GM19438 (cell line): Measurements from ENCODE around the gene PLEKHG4.

ENCODE experiments used
- ATAC-seq: cut with Tn5 transposase; IDR thresholded peaks from one replicate; pipeline ENCODE4 v1.9.1; 2021; ENCODE audit warnings: low read depth; ENCODE audit not compliant: unreplicated experiment

Gene PLEKHG4

DNA sequence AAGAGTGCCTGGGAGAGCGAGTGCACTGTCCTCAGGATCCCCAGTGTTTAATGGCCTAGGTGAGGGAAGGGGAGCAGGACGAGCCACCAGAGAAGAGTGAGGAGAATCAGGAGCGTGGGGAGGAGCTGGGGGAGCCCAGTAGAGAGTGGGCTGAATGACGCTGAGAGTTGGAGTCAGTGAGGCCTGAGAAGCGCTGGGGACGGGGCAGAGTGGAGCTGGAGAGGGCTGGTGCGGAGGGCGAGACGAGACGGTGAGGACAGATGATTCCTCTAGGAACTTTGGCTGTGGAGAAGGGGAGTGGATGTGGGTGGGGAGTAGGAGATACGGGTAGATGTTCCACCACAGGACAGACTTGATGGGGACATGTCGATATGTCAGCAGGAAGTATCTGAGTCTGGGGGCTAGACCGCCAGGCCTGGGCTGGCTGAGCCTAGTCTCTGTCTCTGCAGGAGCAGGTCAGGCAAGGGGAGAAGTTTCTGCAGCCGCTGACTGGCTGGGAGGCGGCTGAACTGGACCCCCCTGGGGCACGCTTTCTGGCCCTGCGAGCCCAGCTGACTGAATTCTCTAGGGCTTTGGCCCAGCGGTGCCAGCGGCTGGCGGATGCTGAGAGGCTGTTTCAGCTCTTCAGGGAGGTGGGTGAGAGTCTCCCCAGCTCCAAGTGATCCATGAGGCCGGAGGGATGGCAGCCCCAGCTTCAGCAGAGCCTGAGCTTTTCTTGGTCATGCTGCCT lies 4.7 kb downstream of the PLEKHG4 start:
- no peak for ATAC-seq

GRCh38 chr16:67284699-67285646 lies 5.6 kb downstream of the PLEKHG4 start:
- no peak for ATAC-seq

DNA sequence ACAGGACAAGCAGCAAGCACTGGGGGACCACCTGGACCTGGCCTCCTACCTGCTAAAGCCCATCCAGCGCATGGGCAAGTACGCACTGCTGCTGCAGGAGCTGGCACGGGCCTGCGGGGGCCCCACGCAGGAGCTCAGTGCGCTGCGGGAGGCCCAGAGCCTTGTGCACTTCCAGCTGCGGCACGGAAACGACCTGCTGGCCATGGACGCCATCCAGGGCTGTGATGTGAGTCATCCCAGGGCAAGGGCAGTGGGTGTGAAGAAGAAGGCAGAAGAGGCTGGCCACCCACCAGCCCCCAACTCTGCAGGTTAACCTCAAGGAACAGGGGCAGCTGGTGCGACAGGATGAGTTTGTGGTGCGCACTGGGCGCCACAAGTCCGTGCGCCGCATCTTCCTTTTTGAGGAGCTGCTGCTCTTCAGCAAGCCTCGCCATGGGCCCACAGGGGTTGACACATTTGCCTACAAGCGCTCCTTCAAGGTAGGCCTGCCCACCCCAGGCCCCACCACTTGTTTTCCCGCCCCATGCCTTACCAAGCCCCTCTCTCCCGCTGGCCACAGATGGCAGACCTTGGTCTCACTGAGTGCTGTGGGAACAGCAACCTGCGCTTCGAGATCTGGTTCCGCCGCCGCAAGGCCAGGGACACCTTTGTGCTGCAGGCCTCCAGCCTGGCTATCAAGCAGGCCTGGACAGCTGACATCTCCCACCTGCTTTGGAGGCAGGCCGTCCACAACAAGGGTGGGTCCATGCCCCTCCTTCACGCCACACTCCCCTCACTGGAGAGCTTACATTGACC lies 7.3 kb downstream of the PLEKHG4 start:
- no peak for ATAC-seq

DNA sequence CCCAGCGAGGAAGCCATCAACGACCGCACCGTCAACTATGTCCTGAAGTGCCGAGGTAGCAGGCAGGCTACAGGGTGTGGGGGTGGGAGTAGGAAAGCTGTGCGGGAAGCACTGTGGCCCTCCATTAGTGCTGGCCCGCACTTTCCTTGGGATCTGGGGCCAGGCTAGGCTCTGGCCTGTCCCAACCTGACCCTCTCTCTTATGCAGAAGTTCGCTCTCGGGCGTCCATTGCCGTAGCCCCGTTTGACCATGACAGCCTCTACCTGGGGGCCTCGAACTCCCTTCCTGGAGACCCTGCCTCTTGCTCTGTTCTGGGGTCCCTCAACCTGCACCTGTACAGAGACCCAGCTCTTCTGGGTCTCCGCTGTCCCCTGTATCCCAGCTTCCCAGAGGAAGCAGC lies 8.6 kb downstream of the PLEKHG4 start:
- no peak for ATAC-seq

- no peak for ATAC-seq
Observed at GRCh38 chr16:67291461-67291860, 12.1 kb downstream of the PLEKHG4 start.

GRCh38 chr16:67294171-67294757 lies 14.9 kb downstream of the PLEKHG4 start:
- no peak for ATAC-seq

DNA sequence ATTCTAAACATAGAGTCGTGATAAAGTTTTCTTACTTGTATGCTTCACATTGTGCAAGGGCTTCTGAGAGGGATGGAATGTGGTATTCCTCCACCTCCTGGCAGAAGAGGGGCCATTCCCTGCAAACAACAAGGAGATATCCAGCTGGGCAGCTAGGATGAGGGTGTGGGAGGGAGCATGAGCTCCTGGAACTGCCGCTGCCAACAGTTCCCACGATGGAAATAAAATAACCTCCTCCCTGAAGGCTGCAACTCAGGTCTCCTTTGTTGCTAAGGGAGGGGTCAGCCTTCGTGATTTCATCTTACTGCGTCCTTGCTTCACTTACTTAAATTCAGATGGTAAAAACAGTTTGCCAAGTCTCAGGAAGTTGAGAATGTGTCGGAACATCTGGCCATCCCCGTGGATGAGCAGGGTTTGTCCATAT lies 15.6 kb downstream of the PLEKHG4 start:
- ATAC-seq, result no peak

DNA sequence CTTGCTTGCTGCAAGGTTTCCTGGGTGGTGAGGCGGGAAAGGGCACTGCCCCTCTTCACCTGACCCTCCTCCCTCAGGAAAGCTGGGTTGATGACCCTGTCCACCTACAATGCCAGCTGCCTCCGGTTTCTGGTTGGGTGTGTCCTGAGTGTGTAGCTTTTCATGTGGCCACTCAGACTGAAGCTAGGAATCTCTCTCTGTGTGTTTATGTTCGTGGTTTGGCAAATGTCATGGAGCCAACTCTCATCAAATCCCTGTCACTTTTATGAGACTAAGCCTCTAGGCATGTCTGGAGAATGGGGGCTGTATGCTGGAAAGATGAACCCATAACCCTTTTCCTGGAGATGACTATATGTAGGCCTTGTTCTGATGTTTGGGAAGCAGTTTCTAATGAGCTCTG lies 17.1 kb downstream of the PLEKHG4 start:
- no peak for ATAC-seq

DNA sequence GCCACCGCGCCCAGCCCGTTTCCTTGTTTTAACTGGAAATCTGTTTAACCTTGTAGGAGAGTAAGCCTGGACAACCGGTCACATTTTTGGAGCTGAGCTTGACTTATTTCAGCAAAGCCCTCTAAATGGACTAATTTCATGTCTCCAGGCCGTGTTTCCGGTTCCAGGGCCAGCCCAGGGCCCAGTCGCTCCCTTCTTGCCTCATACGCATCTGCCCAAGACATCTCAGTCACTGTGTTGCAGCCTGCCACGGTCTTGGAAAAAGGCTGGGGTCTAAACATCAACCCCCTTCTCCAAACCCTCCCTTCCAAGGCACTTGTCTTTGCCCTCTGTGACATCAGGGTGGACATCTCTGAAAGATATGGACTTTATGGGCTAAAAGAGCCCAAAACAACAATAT lies 18.9 kb downstream of the PLEKHG4 start:
- no peak for ATAC-seq

GRCh38 chr16:67299269-67299668 lies 19.9 kb downstream of the PLEKHG4 start:
- ATAC-seq, result no peak

DNA sequence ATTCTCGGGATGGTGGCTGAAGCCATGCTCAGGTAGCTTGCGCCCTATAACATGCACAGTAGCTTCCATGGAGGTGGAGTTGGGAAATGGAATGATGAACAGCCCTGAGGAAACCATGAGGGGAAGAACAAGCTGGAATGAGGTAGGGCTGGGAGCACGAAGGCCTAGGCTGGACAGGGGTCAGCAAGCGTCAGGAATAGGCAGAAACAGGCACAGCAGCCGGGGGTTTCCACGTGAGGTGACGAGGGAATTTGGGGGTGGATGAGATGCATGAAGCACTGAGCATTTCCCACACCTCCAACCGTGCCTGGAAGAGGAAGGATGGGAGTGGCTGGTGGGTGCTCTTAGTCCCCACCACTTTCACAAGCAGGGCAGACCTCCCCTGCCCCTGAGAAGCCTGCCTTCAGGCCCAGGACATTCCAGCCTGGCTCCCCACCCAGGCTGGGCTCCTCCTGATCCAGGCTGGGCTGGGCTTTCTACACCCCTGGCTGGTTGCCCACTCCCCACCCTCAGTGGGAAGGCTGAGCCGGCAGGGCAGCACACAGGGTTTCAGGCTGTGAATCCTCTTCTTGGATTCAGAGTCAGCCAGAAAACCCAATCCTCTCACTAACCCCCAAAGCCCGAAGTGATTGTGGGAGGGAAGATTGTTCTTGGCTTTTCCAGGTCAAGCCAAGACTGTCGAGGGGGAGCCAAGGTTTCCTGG lies 21.9 kb downstream of the PLEKHG4 start:
- ATAC-seq, result no peak

GRCh38 chr16:67302076-67302475 lies 22.7 kb downstream of the PLEKHG4 start:
- ATAC-seq, result no peak

DNA sequence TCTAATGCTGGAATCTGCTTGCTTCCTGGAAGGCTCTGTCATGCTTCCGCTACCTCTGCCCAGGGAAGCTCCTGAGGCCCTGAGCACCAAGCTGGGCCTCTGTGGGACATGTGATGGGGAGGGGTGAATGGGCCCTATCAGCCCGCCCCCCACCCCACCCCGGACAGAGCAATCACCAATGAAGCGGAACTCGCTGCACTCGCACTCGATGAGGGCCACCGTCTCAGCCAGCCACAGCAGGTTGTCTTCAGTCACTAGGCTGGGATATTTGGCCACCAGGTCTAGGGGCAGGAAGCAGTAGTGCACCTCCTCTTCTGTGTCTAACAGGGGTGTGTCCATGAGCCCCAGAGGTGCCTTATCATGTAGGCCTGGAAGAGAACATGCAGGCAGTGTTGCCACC lies 23.6 kb downstream of the PLEKHG4 start:
- ATAC-seq, result no peak

DNA sequence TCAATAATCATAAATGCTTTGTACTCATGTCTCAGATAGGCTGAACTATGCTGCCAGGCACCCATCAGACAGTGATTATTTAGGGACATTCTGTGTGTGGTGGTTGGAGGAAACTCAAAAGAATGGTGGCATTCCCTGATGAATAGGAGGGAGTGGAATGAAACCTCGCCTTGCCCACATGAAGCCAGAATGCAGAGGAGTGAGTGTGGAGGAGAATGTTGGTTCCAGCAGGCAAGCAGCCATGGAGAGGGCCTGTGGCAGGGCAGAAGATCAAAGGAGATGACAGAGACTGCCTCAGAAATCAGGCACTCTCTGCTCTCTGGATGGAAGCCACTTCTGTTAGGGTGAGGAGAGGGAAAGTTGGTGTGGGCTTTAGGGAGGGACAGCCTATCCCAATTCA lies 24.7 kb downstream of the PLEKHG4 start:
- ATAC-seq, result no peak

GRCh38 chr16:67305216-67306071 lies 26.1 kb downstream of the PLEKHG4 start:
- ATAC-seq, result no peak

DNA sequence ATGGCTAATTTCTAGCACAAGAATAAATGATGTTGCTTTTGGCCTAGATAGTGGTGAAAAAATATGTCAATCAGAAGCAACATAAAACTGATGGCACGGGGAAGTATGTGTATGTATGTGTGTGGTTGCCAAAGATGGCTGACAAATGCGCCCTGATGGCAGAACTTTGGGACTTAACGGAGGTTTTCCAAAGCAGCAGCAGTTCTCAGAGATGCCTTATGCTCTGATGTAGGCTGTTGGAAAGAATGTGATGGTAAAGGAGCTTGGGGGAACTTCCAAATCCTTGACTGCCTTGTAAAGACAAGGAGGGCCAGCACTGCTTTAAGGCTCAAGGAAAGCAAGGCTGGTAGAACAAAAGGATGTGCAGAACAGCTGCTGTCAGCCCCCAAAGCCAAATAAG lies 31.2 kb downstream of the PLEKHG4 start:
- ATAC-seq, result no peak

GRCh38 chr16:67311607-67312488 lies 32.5 kb downstream of the PLEKHG4 start:
- no peak for ATAC-seq

DNA sequence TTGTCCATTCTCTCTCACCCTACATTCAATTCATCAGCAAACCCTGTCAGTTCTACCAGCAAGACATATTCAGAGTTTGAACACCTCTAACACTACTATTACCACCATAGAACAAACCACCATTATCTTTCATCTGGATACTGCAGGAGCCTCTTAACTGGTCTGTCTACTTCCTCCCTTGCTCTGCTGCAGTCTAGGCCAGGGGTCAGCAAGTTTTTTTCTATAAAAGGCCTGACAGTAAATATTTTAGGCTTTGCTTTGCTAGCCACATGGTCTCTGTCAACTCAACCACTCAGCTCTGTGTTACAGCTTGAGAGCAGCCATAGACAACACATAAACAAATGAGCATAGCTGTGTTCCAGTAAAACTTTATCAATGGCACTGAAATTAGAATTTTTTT lies 33.4 kb downstream of the PLEKHG4 start:
- ATAC-seq, result no peak
